ENCODE measurements around the gene SSBP1. TPM values are rescaled to one million over a fixed set of nuclear protein-coding genes. Genes with fewer than 3 reads are reported as not detected.
A peak's percentile ranks its signal among the peaks of the same experiment; 100 is the strongest.

SSBP1 gene
- total and polyA plus RNA-seq, 2 of the 8 experiments (the other 6 are each of a cell fraction or from before 2014, with no cell fraction given): 136 to 254 TPM

- H3K4me3 ChIP-seq (ENCODE audit: extremely low read depth in 1 of 4, insufficient read depth in 2 of 4, low read depth in 3 of 4, low read length in 4 of 4): no peak overlapping the region
- H3K9ac ChIP-seq (replicated peaks in 1 of 4; ENCODE audit: extremely low read depth in 1 of 4, low read depth in 3 of 4, low read length in 3 of 4): no peak overlapping the region
- DNase-seq (ENCODE audit: low read depth in 1 of 2, low spot score in 2 of 2): no peak
- no peak overlapping the region for H3K4ac ChIP-seq (replicated peaks; ENCODE audit: insufficient read length, low read depth, low read length)
- no peak overlapping the region for H3K23ac ChIP-seq (ENCODE audit: insufficient read length)
- peaks cover 0 to 16% (median 11%) of the 10 kb centered on the region in 4 experiments; a peak in 6 of 7 replicates for H3K4me1 ChIP-seq (replicated peaks in 1 of 4; ENCODE audit: control insufficient read depth in 3 of 4, insufficient read depth in 4 of 4, low read length in 3 of 4)
- H3K18ac ChIP-seq (ENCODE audit: extremely low read depth, low read length): no peak overlapping the region
- peaks cover 2% of the 10 kb centered on the region; the same call in 1 of the 2 replicates for H3K79me1 ChIP-seq (ENCODE audit: low read depth, low read length)
- no peak overlapping the region for H4K8ac ChIP-seq (ENCODE audit: extremely low read depth, insufficient read depth, low read length)
- H3K4me2 ChIP-seq (ENCODE audit: insufficient read depth in 1 of 2, low read depth in 2 of 2, low read length in 2 of 2): no peak overlapping the region; a peak in 1 of 4 replicates
- CTCF ChIA-PET (ENCODE audit: partially characterized antibody): interaction anchor here (0.8 to 1.2 kb wide), 2 partner anchors 9 to 35 kb away, joined by 3 read pairs; partner anchors contain the start of gene WEE2
- WGBS, 2 experiments (ENCODE audit: extremely low coverage in 1 of 2, insufficient coverage in 1 of 2, insufficient read length in 1 of 2, insufficient replicate concordance in 2 of 2, low coverage in 1 of 2, low lambda C conversion rate in 2 of 2, missing lambda C conversion rate in 1 of 2): 100% methylated on average over 1 of the region's 1 CpG; no CpG with 5 or more reads in 1 of the 2 experiments
- H3K27me3 ChIP-seq (replicated peaks in 1 of 4; ENCODE audit: control insufficient read depth in 3 of 4, extremely low read depth in 1 of 4, insufficient read depth in 3 of 4, low read length in 3 of 4): peaks cover 0 to 6% (median 4%) of the 10 kb centered on the region in 4 experiments; a peak in 3 of 7 replicates
- H3K23me2 ChIP-seq (ENCODE audit: low read depth, low read length): peaks cover 3% of the 10 kb centered on the region; the same call in 1 of the 2 replicates
- no peak overlapping the region for H4K5ac ChIP-seq (ENCODE audit: insufficient read length, low read depth, low read length)
- H3K9me3 ChIP-seq (ENCODE audit: insufficient read depth in 2 of 2, low read depth in 1 of 2, low read length in 1 of 2): no peaks in the 10 kb centered on the region
- no peak overlapping the region for H2BK15ac ChIP-seq (ENCODE audit: low read length)
- no peak overlapping the region for H2AK5ac ChIP-seq (ENCODE audit: low read depth, low read length)
- H3K14ac ChIP-seq (ENCODE audit: insufficient read length): no peak overlapping the region
- peaks cover 0 to 4% of the 10 kb centered on the region in 2 experiments for H4K20me1 ChIP-seq (replicated peaks in 1 of 2; ENCODE audit: control insufficient read depth in 1 of 2, insufficient read depth in 2 of 2, low read length in 2 of 2)
- H2BK120ac ChIP-seq (replicated peaks; ENCODE audit: low read depth, low read length): no peak overlapping the region
- no peak overlapping the region for H3K56ac ChIP-seq (replicated peaks; ENCODE audit: insufficient read length, low read depth, low read length)
- H3K79me2 ChIP-seq (ENCODE audit: control insufficient read depth in 1 of 2, insufficient read depth in 2 of 2, low read length in 2 of 2): peaks cover 0 to 66% of the 10 kb centered on the region in 2 experiments; a peak in 2 of 4 replicates
- no peak overlapping the region for H2AFZ ChIP-seq (ENCODE audit: low read length)
- POLR2A ChIA-PET (ENCODE audit: partially characterized antibody): interaction anchor here (0.6 to 1.4 kb wide), 4 partner anchors 11 to 24 kb away, joined by 3 to 5 read pairs (median 4); no protein-coding TSS in a partner anchor
- no peak overlapping the region for H2BK5ac ChIP-seq (ENCODE audit: low read depth, low read length)
- H4K91ac ChIP-seq (replicated peaks; ENCODE audit: insufficient read length, low read length): no peak overlapping the region
- FAIRE-seq: no peak
- H3K27ac ChIP-seq (ENCODE audit: low read depth, low read length): no peak overlapping the region
- no peak overlapping the region for H2BK20ac ChIP-seq (ENCODE audit: low read length)
- no peaks in the 10 kb centered on the region; a peak in 1 of 8 replicates for H3K36me3 ChIP-seq (ENCODE audit: control insufficient read depth in 2 of 4, insufficient read depth in 4 of 4, low read length in 3 of 4)
- 0 out of 2 replicates have a peak overlapping the region, but pooled peaks have one; percentile 41 for H2BK12ac ChIP-seq (ENCODE audit: low read depth, low read length)
- TF ChIP-seq SIRT6 (IDR thresholded peaks at IDR 0.05; ENCODE audit: low read length): no peak
- TF ChIP-seq NRF1 (IDR thresholded peaks at IDR 0.05; ENCODE audit: low read depth, low read length): no peak
- TF ChIP-seq EZH2 (IDR thresholded peaks at IDR 0.05; ENCODE audit: low read depth, low read length, severe bottlenecking): no peak
- no peak for TF ChIP-seq KDM1A (IDR thresholded peaks at IDR 0.05; ENCODE audit: borderline replicate concordance, low read length)
- no peak for TF ChIP-seq NANOG (IDR thresholded peaks at IDR 0.05; ENCODE audit: insufficient read depth, low read depth, low read length, poor library complexity, severe bottlenecking)
- no peak for TF ChIP-seq GTF2F1 (IDR thresholded peaks at IDR 0.05; ENCODE audit: borderline replicate concordance, low read depth, low read length)
- no peak for TF ChIP-seq SUZ12 (IDR thresholded peaks at IDR 0.05; ENCODE audit: low read length)
- no peak for TF ChIP-seq TBP (IDR thresholded peaks at IDR 0.05; ENCODE audit: low read depth, low read length)
- TF ChIP-seq RFX5 (IDR thresholded peaks at IDR 0.05; ENCODE audit: borderline replicate concordance, low read depth, low read length): no peak
- no peak for TF ChIP-seq SIN3A (conservative IDR thresholded peaks at IDR 0.05 in 1 of 2, IDR thresholded peaks at IDR 0.05 in 1 of 2; ENCODE audit: low read depth in 1 of 2, low read length in 2 of 2)
- TF ChIP-seq RBBP5 (IDR thresholded peaks at IDR 0.05; ENCODE audit: borderline replicate concordance, low read depth, low read length): no peak
Observed at GRCh38 chr7:141698247-141699015, 39.7 kb upstream of the SSBP1 start.
